ENCODE measurements around the gene NFX1.

The NFX1 gene

DNA sequence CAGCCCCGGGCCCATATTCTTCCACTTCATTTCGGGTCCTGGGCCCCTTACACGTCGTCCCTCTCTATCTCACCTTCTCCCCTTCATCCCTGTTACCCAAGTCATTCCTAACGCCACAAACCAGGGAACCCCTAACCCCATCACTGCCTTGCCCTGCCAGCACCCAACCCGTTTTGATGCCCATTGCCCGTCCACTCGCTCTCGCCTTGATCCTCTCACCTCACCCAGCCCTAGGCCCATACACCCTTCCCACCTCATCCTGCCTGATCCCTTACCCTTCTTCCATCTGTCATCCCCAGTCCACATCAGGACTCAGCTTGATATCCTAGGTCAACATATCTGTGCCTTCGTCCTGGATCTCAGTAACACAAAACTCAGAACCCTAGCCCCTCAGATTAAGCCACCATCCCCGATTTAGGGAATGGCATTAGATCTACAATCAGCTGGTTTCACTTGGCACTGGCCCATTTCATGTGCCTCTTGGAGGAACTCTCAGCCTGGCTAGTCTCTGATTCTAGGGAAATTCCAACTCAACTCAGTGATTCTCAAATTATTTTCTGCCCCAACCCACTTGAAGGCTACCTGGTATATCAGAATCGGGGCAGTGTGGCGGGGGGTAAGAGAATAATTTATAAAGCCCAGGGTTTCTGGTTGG lies 25.0 kb upstream of the NFX1 start:
- DNase-seq (ENCODE audit: low read depth in 3 of 3), result no peak

DNA sequence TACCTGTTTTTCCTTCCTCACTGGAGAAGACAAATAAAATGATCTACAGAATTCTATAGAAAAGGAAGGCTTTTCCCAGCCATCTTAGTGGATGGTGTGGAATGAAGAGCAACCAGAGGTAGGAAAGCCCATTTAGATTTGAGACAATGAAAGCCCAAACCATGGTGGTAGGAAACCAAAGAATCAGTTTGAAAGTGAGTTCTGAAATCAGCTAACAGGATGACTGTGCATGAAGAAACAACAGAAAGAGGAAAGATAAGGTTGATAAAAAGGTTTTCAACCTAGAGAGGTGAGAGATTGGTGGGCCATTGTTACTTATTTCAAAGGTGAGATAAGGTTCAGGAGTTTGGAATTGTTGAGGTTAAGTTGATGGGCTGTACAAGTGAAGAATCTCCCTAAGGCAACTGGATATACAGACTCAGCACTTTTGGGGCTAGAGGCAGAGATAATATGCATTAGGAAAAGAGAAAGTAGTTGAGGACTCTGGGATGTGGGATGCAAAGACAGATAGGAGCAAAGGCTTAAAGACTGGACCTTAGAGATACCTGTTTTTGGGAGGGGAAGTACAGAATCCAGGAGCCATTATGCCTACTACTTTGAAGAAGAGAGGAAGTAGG lies 23.1 kb upstream of the NFX1 start:
- no peak for DNase-seq (ENCODE audit: low read depth in 3 of 3)

DNA sequence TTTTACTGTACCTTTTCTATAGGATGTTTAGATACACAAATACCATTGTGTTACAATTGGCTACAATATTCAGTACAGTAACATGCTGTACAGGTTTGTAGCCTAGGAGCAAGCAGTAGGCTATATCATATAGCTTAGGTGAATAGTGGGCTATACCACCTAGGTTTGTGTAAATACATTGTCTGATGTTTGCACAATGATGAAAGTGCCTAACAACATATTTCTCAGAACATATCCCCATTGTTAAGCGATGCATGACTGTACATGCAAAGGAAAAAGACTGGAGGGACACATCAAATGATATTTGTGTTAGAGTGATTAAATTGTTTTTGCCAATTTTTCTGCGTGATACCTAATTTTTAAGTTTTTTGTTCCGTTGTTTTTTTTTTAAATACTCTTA lies 20.2 kb upstream of the NFX1 start:
- DNase-seq (ENCODE audit: low read depth in 3 of 3), result no peak

DNA sequence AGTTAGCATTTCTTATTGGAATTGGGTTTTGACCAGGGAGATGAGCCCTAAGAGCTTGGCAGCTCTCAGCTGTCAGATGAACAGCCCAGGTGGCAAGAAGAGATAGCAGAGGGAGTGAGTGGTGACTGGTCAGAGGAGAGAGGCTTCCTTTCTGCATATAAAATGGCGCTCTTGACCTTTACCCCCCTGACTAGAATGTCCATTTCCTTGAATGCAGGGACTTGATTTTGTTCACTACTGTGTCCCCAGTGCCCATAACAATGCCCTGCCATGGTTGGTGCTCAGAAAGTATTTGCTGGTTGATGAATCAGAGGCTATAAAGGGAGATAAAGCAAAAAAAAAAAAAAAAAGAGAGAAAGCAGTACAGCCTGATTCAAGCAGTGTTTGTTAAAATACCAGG lies 18.3 kb upstream of the NFX1 start:
- DNase-seq (ENCODE audit: low read depth in 3 of 3), result no peak

DNA sequence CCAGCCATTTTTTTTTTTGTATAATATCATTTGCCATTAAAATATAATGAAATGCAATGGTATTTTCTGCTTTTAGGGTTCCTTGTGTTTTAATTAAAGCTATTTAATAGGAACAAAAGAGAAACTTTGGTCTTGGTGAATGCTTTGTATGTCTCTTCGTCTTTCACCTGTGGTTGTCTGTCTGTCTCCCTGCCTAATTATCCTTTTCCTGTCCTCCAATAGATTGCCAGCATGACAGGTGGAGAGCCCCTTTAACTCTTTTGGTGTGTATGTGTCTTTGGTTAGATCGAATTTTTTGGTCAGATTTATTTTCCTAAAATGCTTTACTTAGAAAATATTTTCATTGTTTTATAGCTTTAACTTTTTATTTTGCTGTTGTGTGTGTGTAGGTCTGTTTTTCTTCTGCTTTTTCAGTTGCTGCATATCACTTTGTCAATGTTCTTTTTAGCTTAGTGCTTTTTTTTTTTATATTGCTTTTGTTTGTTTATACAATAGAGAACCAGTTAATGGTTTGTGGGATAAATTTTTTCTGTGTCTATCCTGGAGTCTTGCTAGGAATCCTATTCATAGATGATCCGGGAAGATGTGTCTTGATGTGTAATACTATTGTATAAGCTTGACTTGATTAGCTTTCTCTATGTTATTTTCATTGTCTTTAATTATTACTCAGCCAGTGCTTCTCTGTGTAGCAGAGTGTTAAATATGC lies 16.9 kb upstream of the NFX1 start:
- DNase-seq (ENCODE audit: low read depth in 3 of 3), result no peak

DNA sequence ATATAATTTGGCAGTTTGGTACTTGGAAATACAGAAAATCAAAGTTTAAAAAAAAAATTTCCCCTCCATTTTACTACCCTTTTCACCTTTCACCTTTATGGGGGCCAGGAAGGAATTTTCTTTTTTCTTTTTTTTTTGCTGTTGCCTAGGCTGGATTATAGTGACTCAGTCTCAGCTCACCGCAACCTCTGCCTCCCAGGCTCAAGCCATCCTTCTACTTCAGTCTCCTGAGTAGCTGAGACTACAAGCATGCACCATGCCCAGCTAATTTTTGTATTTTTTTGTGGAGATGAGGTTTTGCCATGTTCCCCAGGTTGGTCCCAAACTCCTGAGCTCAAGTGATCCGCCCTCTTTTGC lies 16.4 kb upstream of the NFX1 start:
- DNase-seq (ENCODE audit: low read depth in 3 of 3), result no peak

DNA sequence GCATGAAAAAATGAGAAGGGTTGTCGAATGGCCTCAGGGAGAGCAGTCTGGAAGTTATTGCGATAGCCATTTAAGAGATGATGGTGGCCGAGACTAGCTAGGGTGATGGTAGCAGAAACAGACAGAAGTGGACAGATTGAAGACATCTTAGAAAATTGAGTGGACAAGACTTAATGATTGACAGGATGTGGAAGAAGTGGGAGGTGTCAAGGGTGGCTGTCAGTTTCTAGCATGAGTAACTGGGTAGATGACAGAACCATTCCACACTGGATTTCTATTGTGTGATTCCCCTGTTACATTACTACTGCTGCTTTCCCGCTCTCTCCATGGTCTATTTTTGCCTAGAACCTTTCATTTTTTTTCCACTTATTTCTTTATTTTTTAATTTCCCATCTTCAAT lies 12.8 kb upstream of the NFX1 start:
- no peak for DNase-seq (ENCODE audit: low read depth in 3 of 3)

DNA sequence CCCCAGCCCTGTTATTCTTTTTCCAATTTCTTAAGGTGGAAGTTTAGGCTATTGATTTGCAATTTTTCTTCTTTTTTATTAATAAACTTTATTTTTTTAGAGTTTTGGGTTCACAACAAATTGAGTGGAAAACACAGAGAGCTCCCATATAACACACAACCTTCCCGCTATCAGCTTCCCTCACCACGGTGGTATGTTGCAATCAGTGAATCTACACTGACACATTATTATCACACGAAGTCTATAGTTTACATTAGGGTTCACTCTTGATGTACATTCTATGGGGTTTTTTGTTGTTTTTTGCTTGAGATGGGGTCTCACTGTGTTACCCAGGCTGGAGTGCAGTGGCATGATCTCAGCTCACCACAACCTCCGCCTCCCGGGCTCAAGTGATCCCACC lies 4.8 kb upstream of the NFX1 start:
- no peak for DNase-seq (ENCODE audit: low read depth in 3 of 3)

DNA sequence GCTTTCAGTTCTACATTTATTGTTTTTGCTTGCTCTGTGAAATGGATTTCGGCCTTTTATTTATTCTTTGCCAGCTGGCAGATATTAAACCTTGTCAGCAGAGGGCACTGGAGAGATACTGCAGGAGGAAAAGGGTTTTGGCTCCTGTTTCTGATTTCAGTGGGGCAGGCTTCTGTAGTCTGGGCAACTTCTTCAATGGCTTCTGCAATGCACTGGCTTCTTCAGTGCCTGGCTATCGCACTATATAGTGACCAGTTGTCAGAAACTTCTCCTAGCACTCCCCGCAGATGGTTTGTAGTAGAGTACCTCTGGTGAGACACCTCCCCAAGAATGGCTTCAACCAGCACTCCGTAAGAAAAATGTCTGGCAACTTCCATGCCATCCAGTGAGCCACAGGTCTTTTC lies 3.2 kb upstream of the NFX1 start:
- DNase-seq (ENCODE audit: low read depth in 3 of 3), result peak in 1 of 3 donors; percentile 51

DNA sequence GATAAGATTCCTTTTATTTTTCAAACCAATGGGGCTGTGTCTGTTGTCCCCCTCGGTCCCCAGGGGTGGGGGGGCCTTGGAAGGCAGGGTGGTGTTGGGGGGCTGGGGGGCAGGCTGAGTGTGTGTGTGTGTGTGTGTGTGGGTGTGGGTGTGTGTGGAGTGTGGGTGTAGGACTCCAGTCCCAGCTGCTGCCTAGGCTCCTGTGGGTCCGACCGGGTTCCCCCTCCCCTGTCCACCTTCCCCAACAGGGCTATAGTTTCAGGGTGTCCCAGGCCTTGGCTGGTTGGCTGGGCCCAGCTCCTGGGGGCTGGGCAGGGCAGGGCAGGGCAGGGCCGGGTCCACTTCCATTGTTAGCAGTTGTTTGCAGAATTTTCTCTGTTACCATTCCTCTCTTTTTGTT lies 2.1 kb upstream of the NFX1 start:
- no peak for DNase-seq (ENCODE audit: low read depth in 3 of 3)

DNA sequence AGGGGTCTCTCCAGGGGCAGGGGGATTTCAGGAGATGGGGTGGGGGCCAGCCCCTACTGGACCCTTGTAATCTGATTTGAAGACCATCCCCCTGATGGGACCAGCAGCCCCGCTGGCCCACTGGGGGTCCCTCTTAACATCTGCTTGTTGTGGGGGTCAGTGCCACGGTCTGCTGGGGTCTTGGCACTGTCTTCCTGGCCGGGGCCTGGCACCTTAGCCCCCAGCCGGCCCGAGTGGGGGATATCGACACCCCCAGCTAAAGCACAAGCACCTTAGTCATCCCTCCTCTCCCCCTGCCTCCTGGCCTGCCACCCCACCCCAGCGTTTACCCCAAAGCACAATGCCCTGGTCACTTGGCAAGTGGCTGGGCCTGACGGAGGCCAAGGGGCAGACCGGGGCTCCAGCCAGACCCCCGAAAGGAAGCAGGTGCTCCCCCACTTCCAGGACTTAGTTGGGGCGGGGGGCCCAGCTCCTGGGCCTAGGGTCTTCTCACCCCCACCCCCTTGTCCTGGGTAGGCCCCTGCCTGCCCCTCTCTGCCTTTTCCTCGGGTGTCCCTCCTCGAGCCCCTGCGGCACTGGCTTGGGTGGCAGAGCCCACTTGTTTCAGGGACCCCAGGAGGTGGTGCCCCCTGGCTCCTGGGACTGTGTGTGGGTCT lies 1.4 kb upstream of the NFX1 start:
- no peak for DNase-seq (ENCODE audit: low read depth in 3 of 3)

DNA sequence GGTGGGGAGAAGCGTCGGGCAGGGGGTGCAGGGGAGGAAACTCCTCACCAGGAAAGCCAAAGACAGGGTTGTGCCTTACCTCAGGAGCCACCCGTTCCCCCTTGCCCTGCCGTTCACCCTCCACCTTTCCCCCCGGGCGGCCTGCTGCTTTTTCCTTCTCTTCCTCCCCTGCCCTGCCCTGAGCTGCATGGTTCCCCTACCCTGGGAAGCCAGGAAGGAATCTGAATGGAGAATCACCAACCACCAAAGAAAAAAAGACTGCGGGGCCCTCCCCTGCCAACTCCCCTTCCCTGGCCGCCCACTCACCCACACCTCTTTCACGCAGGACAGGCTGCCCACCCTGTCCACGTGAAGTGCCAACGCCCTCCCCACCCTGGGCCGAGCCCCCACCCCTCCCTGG lies 820 bp upstream of the NFX1 start:
- peak in 1 of 3 donors; percentile 44 for DNase-seq (ENCODE audit: low read depth in 3 of 3)

DNA sequence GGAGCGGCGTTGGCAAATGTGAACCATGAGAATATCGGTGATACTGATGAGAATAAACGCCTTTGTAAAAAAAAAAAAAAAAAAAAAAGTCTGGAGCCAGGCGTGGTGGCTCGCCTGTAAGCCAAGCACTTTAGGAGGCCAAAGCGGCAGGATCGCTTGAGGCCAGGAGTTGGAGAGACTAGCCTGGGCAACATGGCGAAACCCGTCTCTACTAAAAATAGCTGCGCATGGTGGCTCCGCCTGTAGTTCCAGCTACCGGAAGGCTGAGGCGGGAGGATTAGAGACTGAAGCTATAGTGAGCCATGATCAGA lies 425 bp upstream of the NFX1 start:
- DNase-seq (ENCODE audit: low read depth in 3 of 3), result no peak

DNA sequence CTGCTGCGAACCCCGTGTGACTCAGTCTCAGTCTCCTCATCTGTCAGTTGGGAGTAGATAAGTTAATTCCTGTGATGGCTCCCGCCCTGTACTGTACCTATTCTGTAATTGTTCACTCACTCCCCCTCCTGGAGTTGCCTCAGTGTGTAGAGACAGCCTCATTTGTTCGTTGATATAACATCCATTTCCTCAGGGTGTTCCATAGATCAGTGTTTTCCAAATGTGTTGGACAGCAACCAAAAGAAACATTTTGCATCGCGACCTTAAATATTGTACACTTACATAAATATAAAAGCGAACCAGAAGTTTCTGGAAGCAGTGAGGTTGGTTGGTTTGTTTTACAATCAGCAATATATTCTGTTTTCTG lies 698 bp downstream of the NFX1 start:
- DNase-seq (ENCODE audit: low read depth in 3 of 3), result no peak

DNA sequence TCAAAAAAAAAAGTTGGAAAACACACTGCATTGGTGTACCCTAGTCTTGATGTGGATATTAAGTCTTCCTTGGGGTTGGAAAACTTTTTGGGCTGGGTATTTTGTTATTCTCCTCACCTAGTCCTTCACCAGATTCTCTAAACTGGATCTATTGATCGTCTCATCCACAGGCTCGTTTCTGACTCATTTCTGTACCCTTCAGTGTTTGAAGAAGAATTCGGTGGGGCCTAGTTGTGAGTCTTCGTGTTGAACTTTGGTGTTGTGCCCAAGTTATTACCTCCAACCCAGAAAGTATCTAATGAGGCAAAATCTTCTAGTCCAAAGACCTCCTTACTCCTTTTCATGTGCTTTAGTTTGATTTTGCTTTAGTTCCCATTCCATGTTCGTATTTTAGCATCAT lies 1.6 kb downstream of the NFX1 start:
- DNase-seq (ENCODE audit: low read depth in 3 of 3), result no peak

DNA sequence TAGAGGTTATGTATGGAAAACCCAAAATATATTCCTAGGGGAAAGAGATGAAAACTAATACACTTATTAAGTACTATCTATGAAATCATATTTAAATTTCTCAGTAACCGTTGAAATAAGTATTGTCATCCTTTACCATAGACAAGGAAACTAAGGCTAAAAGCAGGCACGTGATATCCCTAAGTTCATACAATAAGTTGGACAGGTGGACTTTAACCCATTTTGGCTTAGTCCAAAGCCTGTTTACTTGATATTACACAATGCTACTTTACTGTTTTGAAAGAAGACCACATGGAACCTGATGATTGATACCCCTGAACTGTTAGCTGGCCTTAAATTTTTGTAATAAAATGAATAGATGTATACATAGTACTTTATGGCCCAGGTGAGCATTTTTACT lies 3.5 kb downstream of the NFX1 start:
- DNase-seq (ENCODE audit: low read depth in 3 of 3), result no peak

DNA sequence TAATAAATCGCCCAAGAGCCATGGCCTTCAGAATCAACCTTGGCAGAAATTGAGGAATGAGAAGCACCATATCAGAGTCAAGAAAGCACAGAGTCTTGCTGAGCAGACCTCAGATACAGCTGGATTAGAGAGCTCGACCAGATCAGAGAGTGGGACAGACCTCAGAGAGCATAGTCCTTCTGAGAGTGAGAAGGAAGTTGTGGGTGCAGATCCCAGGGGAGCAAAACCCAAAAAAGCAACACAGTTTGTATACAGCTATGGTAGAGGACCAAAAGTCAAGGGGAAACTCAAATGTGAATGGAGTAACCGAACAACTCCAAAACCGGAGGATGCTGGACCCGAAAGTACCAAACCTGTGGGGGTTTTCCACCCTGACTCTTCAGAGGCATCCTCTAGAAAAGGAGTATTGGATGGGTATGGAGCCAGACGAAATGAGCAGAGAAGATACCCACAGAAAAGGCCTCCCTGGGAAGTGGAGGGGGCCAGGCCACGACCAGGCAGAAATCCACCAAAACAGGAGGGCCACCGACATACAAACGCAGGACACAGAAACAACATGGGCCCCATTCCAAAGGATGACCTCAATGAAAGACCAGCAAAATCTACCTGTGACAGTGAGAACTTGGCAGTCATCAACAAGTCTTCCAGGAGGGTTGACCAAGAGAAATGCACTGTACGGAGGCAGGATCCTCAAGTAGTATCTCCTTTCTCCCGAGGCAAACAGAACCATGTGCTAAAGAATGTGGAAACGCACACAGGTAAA lies 4.5 kb downstream of the NFX1 start:
- no peak for DNase-seq (ENCODE audit: low read depth in 3 of 3)

DNA sequence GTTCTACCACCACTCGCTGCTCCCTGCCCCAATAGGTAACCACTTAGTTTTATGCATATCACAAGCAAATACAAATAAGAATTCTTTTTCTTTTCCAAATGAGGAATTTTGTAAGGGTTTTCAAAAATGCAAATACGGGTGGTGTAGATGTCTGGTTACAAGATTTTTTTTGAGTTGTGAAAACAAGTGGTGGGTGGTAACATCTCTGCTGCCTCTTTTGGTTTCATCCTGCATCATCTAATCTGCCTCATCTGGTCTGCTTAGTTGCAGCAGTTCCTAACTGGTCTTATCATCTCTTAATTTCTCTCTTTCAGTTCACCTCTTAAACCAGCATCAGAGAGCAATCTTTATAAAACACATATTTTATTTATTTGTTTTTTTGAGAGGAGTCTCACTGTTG lies 5.3 kb downstream of the NFX1 start:
- DNase-seq (ENCODE audit: low read depth in 3 of 3), result no peak

DNA sequence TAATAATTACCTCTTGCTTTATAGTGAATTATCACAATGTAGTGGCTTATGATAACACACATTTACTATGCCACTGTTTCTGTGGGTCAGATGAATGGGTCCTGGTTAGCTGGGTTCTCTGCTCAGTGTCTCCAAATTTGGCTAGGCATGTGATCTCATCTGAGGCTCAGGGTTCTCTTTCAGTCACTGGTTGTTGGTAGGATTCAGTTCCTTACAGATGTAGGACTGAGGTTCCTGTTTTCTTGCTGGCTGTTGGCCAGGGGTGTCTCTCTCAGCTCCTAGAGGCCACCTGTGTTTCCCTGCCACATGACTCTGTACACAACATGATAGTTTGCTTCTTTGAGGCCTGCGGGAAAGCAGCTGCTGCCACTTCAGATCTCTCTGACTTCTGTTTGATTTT lies 7.1 kb downstream of the NFX1 start:
- no peak for DNase-seq (ENCODE audit: low read depth in 3 of 3)

DNA sequence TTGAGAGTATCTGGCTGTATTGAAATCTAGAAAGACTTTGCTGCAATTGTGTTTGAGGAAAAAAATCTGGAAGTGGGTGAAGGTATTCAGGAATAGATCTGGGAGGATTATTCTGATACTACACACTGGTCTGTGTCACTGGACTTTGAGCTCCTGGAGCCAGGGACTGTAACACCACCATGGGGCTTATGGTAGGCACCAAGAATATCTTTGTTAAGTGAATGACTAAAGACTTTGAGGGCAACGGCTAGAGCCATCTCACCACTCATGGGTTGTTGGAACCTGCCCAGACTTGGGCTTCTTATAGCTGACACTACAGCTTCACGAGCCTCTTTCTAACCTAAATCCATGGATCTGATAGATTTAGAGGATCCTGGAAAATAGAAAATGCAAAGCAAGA lies 10.2 kb downstream of the NFX1 start:
- no peak for DNase-seq (ENCODE audit: low read depth in 3 of 3)

DNA sequence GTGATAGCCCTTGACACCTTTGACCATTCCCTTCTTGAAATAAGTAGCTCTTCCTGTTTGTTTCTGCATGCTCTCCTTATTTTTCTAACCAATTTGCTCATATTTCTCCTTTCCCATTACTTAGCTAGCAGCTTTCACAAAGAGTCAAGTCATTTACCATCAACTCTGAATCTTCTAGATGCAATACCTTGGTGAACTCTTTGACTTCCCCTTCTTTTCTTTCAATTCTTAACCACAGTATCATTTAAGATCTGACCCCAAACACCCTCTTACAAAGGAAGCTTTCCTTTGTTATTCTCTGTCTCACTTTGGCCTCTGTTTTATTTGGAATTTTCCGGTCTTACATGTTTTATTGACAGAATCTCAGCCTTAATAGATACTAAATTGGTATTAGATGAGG lies 14.0 kb downstream of the NFX1 start:
- no peak for DNase-seq (ENCODE audit: low read depth in 3 of 3)

DNA sequence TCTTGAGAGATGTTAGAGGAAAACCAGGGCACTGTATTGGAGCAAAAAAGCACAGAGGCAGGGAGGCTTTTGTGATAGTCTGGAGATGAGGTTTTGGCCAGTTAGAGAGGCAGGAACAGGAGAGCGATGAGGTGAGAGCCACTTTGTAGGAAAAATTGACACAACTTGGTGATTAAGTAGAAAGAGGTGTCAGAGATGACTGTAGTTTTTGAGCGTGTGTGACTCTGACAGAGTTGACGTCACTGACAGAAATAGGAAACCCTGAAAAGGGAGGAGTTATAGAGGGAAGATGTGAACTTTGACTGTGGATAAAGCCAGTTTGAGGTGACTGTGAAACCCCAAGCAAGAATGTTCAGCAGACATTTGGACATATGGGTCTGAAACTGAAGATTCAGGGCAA lies 15.7 kb downstream of the NFX1 start:
- DNase-seq (ENCODE audit: low read depth in 3 of 3), result peak in 1 of 3 donors; percentile 30

DNA sequence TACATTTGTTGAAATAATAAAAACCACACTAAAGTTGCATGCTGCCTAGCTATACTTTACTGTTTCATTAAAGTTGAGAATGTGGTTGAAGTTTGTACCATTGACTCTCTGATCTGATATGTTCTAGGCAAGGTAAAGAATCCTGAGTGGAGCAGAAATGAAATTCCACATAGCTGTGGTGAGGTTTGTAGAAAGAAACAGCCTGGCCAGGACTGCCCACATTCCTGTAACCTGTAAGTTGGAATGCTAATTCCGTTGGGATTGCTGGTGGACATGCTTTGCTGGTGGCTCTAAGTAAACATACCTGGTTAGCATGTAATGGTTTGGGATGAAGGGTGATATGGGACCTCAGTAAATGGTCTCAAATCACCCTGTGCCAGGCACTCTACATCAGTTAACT lies 16.8 kb downstream of the NFX1 start:
- DNase-seq (ENCODE audit: low read depth in 3 of 3), result no peak

Data from stimulated activated CD4-positive, alpha-beta T cell treated with anti-CD3 and anti-CD28 coated beads, TNF-alpha, amount 100 ng/mL, for 48 hours (primary cell).